ENCODE measurements around the gene SH2B3. TPM values are rescaled to one million over a fixed set of nuclear protein-coding genes. Genes with fewer than 3 reads are reported as not detected.
"Not testable (repeated sequence)": the region's sequence is repeated elsewhere in the genome, so short reads cannot be mapped to it uniquely, and the experiment has no call there.

Gene SH2B3
- 120 and 124 TPM in 2 replicates for total RNA-seq (2014; rRNA removed)
- polyA plus RNA-seq (2012): 25.1 TPM

DNA sequence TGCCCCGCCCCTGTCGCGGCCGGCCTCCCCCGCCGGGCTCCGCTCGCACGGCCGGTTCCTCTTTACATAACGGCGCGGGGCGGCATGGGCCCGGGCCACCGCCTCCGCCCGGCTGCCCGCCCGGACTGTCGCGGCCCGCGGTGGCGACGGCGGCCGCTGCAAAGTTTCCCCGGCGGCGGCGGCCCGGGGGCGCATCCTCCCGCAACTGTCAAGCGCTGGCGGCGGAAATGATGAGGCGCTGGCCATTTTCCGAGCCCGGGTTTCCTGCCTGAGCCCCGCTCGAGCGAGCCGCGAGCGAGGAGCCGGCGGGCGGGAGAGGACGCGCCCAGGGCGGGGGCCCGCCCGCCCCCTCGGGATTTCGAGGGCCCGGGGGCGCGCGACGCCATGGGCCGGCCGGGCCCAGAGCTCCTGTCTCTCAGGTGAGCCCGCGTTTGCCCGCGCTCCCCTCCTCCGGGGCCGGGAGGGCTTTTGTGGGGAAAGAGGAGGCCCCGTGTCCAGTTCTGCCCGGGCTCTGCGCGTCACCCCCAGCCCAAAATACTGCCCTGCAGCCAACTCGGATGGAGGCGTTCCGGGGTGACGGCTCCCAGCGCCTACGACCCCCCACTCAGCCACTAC lies at the start of gene SH2B3:
Gene SH2B3 (plus strand): TSS at position 65 of the 615 bp plus-strand sequence. CDS start 12,223 bp downstream, outside the sequence.
- DNase-seq (ENCODE audit: low read depth): no peak

GRCh38 chr12:111359231-111359913 lies 46.4 kb upstream of the SH2B3 start:
- DNase-seq (ENCODE audit: low read depth): peak; percentile 43

GRCh38 chr12:111359914-111360276 lies 45.8 kb upstream of the SH2B3 start:
- DNase-seq (ENCODE audit: low read depth): no peak

- no peak for DNase-seq (ENCODE audit: low read depth)
Measured at GRCh38 chr12:111360325-111360930, 45.3 kb upstream of the SH2B3 start.

GRCh38 chr12:111361073-111361716 lies 44.5 kb upstream of the SH2B3 start:
- DNase-seq (ENCODE audit: low read depth): no peak

GRCh38 chr12:111361717-111362576 lies 43.8 kb upstream of the SH2B3 start:
- DNase-seq (ENCODE audit: low read depth): no peak

DNA sequence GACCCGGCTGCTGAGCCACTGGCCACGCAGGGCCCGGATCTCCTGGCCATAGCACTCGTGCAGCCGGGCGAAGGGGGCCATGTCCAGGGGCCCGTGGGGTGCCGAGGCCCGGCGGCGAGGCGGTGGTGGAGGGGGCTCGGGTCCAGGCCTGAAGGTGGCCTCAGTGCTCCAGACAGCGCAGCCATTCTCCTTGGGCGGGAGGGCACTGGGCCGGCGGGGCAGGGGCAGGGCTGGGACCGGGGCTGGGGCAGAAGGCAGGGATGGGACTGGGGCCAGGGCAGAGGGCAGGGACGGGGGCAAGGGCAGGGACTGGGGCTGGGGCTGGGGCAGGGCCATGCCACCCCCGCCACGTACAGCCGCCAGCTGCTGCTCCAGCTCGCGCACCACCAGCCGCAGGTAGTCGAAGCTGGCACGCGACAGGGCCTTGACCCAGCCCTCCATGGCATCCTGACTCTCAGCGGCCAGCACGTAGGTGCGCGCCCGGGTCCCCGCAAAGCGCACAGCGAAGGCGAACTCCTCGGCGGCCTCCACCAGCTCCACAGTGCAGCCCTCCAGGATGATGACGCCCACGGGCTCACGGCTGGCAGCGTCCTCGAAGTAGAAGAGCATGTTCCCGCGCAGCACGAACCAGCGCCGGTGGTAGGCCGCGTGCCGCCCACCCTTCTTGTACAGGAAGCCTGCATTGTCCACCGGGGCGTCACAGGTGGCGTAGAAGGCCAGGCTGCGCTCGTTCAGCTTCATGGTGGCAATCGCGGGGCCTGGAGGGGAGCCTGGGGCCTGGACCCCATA lies 42.8 kb upstream of the SH2B3 start:
- no peak for DNase-seq (ENCODE audit: low read depth)

DNA sequence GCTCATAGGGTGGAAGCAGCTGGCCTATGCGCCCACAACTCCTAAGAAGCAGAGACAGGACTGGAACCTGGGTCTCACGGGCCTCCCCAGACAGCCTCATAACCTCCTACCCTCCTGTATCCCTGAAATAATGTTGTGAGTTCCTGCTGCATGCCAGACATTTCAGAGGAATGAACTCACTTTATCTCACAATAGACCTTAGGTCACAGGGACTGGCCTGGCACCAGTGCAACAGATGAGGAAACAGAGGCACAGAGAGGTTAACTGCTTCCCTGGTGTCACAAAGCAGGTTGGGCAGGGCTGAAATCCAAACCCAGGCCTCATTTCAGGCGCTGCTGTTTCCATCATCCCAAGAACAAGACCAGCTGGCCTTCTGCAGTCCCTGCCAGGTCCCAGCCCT lies 42.1 kb upstream of the SH2B3 start:
- no peak for DNase-seq (ENCODE audit: low read depth)

DNA sequence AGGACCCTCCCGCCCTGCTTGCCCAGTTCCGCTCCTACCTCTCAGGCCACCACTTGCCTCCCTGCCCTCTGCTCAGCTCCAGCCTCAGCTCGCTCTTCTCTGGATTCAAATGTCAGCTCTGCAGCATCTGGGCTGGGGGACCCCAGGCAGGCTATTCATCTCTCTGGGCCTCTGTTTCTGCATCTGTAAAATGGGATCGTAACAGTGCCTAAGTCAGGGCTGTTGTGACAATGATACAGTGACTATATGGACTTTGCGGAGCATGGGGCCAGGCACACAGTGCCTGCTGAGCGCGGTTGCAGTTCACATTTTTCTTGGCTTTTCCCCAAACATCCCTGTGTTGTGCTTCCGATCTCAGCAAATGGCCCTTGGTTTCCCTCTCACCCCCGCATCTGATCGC lies 39.6 kb upstream of the SH2B3 start:
- no peak for DNase-seq (ENCODE audit: low read depth)

- no peak for DNase-seq (ENCODE audit: low read depth)
Measured at GRCh38 chr12:111366583-111366982, 39.1 kb upstream of the SH2B3 start.

- no peak for DNase-seq (ENCODE audit: low read depth)
Measured at GRCh38 chr12:111367661-111368221, 38.0 kb upstream of the SH2B3 start.

GRCh38 chr12:111368291-111368787 lies 37.4 kb upstream of the SH2B3 start:
- DNase-seq (ENCODE audit: low read depth): peak; percentile 29

DNA sequence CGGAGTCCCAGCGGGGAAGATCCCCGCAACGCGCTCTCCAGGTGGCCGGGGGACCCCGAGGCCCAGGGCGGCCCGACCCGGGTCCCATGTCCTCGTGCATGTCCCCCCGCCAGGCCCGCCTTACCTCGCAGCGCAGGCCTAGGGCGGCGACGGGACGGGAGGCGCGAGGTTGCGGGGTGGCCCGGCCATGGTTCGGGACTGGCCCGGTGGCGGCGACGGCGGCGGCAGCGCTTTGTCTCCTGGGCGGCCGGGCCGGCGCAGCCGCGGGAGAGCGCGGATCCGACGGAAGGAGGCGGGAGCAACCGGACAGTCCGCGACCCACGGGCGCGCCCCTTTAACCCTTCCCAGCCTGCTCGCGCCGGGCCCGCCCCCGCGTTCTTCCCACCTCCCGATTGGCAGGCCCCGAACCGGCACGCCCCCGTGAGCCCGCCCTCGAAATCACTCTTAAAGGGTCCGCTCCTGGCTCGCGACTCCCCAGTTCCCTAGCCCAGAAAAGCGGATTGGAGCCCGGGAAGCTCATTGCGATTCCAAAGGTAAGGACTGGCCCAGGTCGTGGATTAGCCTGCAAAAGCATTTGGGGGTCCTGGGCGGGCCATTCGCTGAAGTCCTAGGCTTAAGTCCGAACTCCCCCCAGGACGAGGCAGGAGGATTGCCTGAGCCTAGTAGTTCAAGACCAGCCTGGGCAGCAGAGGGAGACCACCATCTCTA lies 36.8 kb upstream of the SH2B3 start, which contains the start of gene PHETA1:
Gene PHETA1 (minus strand): TSS at position 308 of the 708 bp plus-strand sequence. CDS start 5,668 bp downstream, outside the sequence.
- DNase-seq (ENCODE audit: low read depth): peak; percentile 84

GRCh38 chr12:111369496-111370220 lies 36.1 kb upstream of the SH2B3 start:
- DNase-seq (ENCODE audit: low read depth): no peak

DNA sequence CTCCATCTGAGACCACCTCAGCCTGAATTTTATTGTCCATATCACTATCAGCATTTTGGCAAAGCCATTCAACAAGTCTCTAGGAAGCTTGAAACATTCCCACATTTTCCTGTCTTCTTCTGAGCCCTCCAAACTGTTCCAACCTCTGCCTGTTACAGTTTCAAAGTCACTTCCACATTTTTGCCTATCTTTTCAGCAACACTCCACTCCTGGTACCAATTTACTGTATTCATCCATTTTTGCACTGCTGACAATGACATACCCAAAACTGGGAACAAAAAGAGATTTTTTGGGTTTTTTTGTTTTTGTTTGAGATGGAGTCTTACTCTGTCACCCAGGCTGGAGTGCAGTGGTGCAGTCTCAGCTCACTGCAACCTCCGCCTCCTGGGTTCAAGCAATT lies 32.5 kb upstream of the SH2B3 start:
- DNase-seq (ENCODE audit: low read depth): not testable (repeated sequence)

- DNase-seq (ENCODE audit: low read depth): no peak
Measured at GRCh38 chr12:111377440-111377839, 28.3 kb upstream of the SH2B3 start.

- no peak for DNase-seq (ENCODE audit: low read depth)
Measured at GRCh38 chr12:111379942-111380554, 25.7 kb upstream of the SH2B3 start.

DNA sequence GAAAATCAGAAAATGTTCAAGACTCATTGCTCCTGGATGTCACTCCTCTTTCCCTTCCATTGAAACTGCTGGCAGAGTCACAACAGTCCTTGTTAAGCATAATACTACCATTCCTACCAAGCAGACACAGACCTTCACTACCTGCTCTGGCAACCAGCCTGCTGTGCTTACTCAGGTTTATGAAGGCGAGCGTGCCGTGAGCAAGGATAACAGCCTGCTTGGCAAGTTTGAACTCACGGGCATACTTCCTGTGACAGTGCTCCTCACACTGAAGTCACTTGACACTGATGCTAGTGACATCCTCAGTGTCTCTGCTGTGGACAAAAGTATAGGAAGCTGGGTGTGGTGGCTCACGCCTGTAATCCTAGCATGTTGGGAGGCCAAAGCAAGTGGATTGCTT lies 21.1 kb upstream of the SH2B3 start:
- no peak for DNase-seq (ENCODE audit: low read depth)
